Hepatocyte (in vitro differentiated cells): Measurements from ENCODE around the gene TRAPPC8.

ENCODE experiments used
- EZH2 ChIP-seq: fragments of 200-600 bp; sonication (generic); IDR thresholded peaks from 2 replicates; pipeline ENCODE4 v1.6.1; 2016; ENCODE audit warnings: antibody characterized with exemption, mild to moderate bottlenecking, borderline replicate concordance
- TF ChIP-seq, protein P1 (sequence below): fragments of 200-600 bp; sonication (generic); IDR thresholded peaks from 2 replicates; pipeline ENCODE4 v1.5.1; 2016; ENCODE audit warnings: antibody characterized with exemption, mild to moderate bottlenecking; ENCODE audit not compliant: poor library complexity

DNA sequence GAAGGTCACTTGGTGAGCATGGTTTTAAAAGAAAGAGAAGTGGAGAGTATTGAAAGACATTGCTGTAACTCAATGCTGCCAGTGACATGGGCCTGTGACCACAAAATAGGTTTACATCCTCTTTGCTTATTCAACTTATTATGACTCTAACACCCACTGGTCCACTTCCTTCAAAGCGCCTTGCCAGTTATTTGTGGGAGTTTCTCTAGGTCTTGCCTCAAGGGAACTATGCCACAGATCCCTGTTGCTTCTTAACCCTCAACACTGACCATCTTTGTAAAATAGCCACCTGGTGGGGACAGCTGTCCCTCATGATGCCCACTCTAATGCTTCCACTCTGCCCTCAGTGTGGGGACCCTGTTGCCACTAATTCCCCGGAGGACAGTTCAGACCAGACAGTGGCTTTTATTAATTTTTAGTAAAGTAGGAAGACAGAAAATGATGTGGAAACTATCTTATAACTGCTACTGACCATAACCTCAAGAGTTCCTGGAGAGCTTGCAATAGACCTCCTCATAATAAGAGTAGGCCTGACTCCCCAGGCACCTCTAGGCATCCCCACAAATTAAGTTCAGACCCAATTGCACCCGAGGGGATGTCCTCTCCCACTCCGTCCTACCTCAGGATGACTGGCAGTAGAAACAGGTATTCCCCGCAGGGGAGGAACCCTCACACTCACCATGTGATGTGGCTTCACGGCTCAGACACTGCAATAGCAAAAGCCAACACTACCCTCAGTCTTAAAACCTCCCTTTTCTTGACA lies 150.9 kb downstream of the TRAPPC8 start:
- TF ChIP-seq, protein P1, sequence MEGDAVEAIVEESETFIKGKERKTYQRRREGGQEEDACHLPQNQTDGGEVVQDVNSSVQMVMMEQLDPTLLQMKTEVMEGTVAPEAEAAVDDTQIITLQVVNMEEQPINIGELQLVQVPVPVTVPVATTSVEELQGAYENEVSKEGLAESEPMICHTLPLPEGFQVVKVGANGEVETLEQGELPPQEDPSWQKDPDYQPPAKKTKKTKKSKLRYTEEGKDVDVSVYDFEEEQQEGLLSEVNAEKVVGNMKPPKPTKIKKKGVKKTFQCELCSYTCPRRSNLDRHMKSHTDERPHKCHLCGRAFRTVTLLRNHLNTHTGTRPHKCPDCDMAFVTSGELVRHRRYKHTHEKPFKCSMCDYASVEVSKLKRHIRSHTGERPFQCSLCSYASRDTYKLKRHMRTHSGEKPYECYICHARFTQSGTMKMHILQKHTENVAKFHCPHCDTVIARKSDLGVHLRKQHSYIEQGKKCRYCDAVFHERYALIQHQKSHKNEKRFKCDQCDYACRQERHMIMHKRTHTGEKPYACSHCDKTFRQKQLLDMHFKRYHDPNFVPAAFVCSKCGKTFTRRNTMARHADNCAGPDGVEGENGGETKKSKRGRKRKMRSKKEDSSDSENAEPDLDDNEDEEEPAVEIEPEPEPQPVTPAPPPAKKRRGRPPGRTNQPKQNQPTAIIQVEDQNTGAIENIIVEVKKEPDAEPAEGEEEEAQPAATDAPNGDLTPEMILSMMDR = no peak
- TF ChIP-seq EZH2 = no peak
